Kidney tubule cell (primary cell): ENCODE measurements around the gene ZNF277.
A peak's percentile ranks its signal among the peaks of the same experiment; 100 is the strongest.

Source experiments
- DNase-seq: peaks from one replicate; pipeline ENCODE4 v3.0.0-alpha.2; 2018; ENCODE audit warnings: low spot score

ZNF277 gene

GRCh38 chr7:112254709-112255387, 48.4 kb downstream of the ZNF277 start:
- DNase-seq, result no peak

- no peak for DNase-seq
Measured at GRCh38 chr7:112255388-112255720, 48.9 kb downstream of the ZNF277 start.

- no peak for DNase-seq
Measured at GRCh38 chr7:112257073-112257472, 50.6 kb downstream of the ZNF277 start.

GRCh38 chr7:112260911-112261310, 54.4 kb downstream of the ZNF277 start:
- no peak for DNase-seq

GRCh38 chr7:112262036-112262435, 55.5 kb downstream of the ZNF277 start:
- DNase-seq, result no peak

GRCh38 chr7:112262855-112263487, 56.5 kb downstream of the ZNF277 start:
- no peak for DNase-seq

- DNase-seq, result no peak
Measured at GRCh38 chr7:112263519-112263918, 57.0 kb downstream of the ZNF277 start.

GRCh38 chr7:112266141-112266540, 59.6 kb downstream of the ZNF277 start:
- no peak for DNase-seq

GRCh38 chr7:112266595-112267270, 60.2 kb downstream of the ZNF277 start:
- no peak for DNase-seq

GRCh38 chr7:112267944-112268691, 61.6 kb downstream of the ZNF277 start:
- no peak for DNase-seq

- no peak for DNase-seq
Measured at GRCh38 chr7:112271162-112271561, 64.7 kb downstream of the ZNF277 start.

- peak; percentile 30 for DNase-seq
Measured at GRCh38 chr7:112272921-112273561, 66.5 kb downstream of the ZNF277 start.

- DNase-seq, result no peak
Measured at GRCh38 chr7:112279042-112279441, 72.5 kb downstream of the ZNF277 start.

GRCh38 chr7:112280267-112280666, 73.8 kb downstream of the ZNF277 start:
- no peak for DNase-seq

GRCh38 chr7:112282476-112283188, 76.1 kb downstream of the ZNF277 start:
- no peak for DNase-seq

GRCh38 chr7:112283382-112283910, 77.0 kb downstream of the ZNF277 start:
- DNase-seq, result no peak

GRCh38 chr7:112286250-112287086, 80.0 kb downstream of the ZNF277 start:
- no peak for DNase-seq

GRCh38 chr7:112288301-112288700, 81.8 kb downstream of the ZNF277 start:
- DNase-seq, result no peak

GRCh38 chr7:112290065-112290464, 83.6 kb downstream of the ZNF277 start:
- DNase-seq, result peak; percentile 59

- no peak for DNase-seq
Measured at GRCh38 chr7:112292162-112292561, 85.7 kb downstream of the ZNF277 start.
